ENCODE data around the gene GABRR2. TPM values are rescaled to one million over a fixed set of nuclear protein-coding genes. Genes with fewer than 3 reads are reported as not detected.

The GABRR2 gene
- total RNA-seq, 6 experiments from 2014 or later = 0.10 to 0.24 (median 0.12) TPM; not detected in 2

DNA sequence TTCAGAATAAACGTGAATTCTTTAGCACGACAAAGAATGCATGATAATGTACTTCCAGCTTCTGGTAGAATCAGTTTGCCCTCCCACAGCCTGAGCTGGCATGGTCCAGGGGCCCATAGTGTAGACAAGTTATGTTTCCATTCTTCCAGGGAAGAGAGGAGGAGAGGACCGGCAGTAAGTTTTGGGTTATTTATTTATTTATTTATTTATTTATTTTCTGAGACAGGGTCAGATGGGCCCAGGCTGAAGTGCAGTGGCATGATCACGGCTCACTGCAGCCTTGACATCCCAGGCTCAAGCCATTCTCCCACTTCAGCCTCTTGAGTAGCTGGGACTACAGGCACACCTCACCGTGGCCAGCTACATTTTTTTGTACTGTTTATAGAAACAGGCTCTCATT, 102.6 kb downstream of the GABRR2 start:
- no peak for DNase-seq
- TF ChIP-seq, protein P1, sequence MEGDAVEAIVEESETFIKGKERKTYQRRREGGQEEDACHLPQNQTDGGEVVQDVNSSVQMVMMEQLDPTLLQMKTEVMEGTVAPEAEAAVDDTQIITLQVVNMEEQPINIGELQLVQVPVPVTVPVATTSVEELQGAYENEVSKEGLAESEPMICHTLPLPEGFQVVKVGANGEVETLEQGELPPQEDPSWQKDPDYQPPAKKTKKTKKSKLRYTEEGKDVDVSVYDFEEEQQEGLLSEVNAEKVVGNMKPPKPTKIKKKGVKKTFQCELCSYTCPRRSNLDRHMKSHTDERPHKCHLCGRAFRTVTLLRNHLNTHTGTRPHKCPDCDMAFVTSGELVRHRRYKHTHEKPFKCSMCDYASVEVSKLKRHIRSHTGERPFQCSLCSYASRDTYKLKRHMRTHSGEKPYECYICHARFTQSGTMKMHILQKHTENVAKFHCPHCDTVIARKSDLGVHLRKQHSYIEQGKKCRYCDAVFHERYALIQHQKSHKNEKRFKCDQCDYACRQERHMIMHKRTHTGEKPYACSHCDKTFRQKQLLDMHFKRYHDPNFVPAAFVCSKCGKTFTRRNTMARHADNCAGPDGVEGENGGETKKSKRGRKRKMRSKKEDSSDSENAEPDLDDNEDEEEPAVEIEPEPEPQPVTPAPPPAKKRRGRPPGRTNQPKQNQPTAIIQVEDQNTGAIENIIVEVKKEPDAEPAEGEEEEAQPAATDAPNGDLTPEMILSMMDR (IDR thresholded peaks at IDR 0.05) = no peak
- no peak overlapping the region for H3K27ac Mint-ChIP-seq
- peaks cover 1% of the 10 kb centered on the region; the same call in 1 of the 2 replicates for H3K4me1 Mint-ChIP-seq (ENCODE audit: low read depth)
- no peak overlapping the region for H3K4me3 Mint-ChIP-seq
- H3K36me3 Mint-ChIP-seq (ENCODE audit: low read depth) = no peaks in the 10 kb centered on the region
- no peaks in the 10 kb centered on the region for H3K9me3 Mint-ChIP-seq
- H3K27me3 Mint-ChIP-seq (ENCODE audit: insufficient read depth) = peaks cover 15% of the 10 kb centered on the region

DNA sequence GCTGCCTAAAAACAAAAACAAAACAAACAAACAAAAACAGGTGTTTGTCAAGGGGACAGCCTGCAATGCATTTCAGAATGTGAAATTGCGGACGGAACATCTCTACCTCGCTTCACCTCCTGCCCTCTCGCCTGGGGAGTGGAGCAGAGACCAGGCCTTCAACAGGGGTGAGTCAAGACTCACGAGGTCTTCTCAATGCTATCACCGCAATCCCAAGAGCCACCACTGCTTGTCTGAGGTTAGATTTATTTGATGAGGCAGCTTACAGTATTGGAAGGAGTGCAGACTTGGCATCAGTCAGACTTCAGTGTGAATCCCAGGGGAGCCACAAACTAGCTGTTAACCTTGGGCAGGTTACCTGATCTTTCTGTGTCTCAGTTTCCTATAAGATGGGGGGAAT, 105.6 kb downstream of the GABRR2 start:
- Mint-ChIP-seq H3K9me3 (no peaks in the 10 kb centered on the region), H3K27ac (no peak overlapping the region), H3K4me3 (no peak overlapping the region), H3K36me3 (ENCODE audit: low read depth) (no peaks in the 10 kb centered on the region), H3K4me1 (ENCODE audit: low read depth) (no peaks in the 10 kb centered on the region), H3K27me3 (ENCODE audit: insufficient read depth) (peaks cover 12% of the 10 kb centered on the region)
- DNase-seq = no peak
- TF ChIP-seq, protein P1 (IDR thresholded peaks at IDR 0.05) = no peak

- Mint-ChIP-seq H3K36me3 (ENCODE audit: low read depth) (no peaks in the 10 kb centered on the region), H3K27ac (no peak overlapping the region), H3K4me3 (no peak overlapping the region), H3K9me3 (no peaks in the 10 kb centered on the region), H3K27me3 (ENCODE audit: insufficient read depth) (peaks cover 15% of the 10 kb centered on the region), H3K4me1 (ENCODE audit: low read depth) (no peaks in the 10 kb centered on the region)
- DNase-seq = no peak
- TF ChIP-seq, protein P1 (IDR thresholded peaks at IDR 0.05) = no peak
Measured at GRCh38 chr6:89208551-89208950, 106.5 kb downstream of the GABRR2 start.

Other genes with a start within 250 kb of the GABRR2 start
- 10 to 100 TPM; 42.2 to 63.2 (median 52.8) TPM for gene PNRC1, start 234.5 kb downstream of the GABRR2 start, total RNA-seq (2021; fragmentation: NEBNext Ultra II Directional; extraction: Animal tissue kit (Norgen Biotek cat#: 25700))
- gene SRSF12, start 197.2 kb downstream of the GABRR2 start, total RNA-seq (2021; fragmentation: NEBNext Ultra II Directional; extraction: Animal tissue kit (Norgen Biotek cat#: 25700)) = not detected
- gene PM20D2, start 169.2 kb downstream of the GABRR2 start, total RNA-seq (2021; fragmentation: NEBNext Ultra II Directional; extraction: Animal tissue kit (Norgen Biotek cat#: 25700)) = 1 to 10 TPM; 3.0 to 4.9 (median 3.2) TPM
- not detected for gene GABRR1, start 97.9 kb downstream of the GABRR2 start, total RNA-seq (2021; fragmentation: NEBNext Ultra II Directional; extraction: Animal tissue kit (Norgen Biotek cat#: 25700))
- gene UBE2J1, start 37.4 kb upstream of the GABRR2 start, total RNA-seq (2021; fragmentation: NEBNext Ultra II Directional; extraction: Animal tissue kit (Norgen Biotek cat#: 25700)) = 10 to 100 TPM; 35.9 to 45.2 (median 41.9) TPM
- not detected for gene RRAGD, start 97.0 kb upstream of the GABRR2 start, total RNA-seq (2021; fragmentation: NEBNext Ultra II Directional; extraction: Animal tissue kit (Norgen Biotek cat#: 25700))
- gene ANKRD6, start 117.9 kb upstream of the GABRR2 start, total RNA-seq (2021; fragmentation: NEBNext Ultra II Directional; extraction: Animal tissue kit (Norgen Biotek cat#: 25700)) = not detected

All from HFFc6 (cell line).